Esophagus (tissue), 2 donors: ENCODE data around the gene DNAJC11. TPM values are rescaled to one million over a fixed set of nuclear protein-coding genes. Genes with fewer than 3 reads are reported as not detected.
"Not testable (repeated sequence)": the region's sequence is repeated elsewhere in the genome, so short reads cannot be mapped to it uniquely, and the experiment has no call there.

Source experiments
- H3K27ac ChIP-seq, 2 donors: one replicate each; pipeline ENCODE4 v1.5.1; 2013; ENCODE audit warnings: low read depth in 2 of 2, mild to moderate bottlenecking in 2 of 2, inconsistent platforms in 1 of 2, low read length in 1 of 2, moderate library complexity in 1 of 2
- H3K27me3 ChIP-seq, 2 donors: one replicate each; pipeline ENCODE4 v1.6.1; 2013; ENCODE audit warnings: low read length in 2 of 2, control low read depth in 1 of 2, mild to moderate bottlenecking in 1 of 2; ENCODE audit not compliant: insufficient read depth in 2 of 2, control insufficient read depth in 1 of 2
- H3K36me3 ChIP-seq, 2 donors: one replicate each; pipeline ENCODE4 v1.6.1; 2013; ENCODE audit warnings: low read length in 1 of 2; ENCODE audit not compliant: control insufficient read depth in 2 of 2, insufficient read depth in 2 of 2
- H3K4me1 ChIP-seq, 2 donors: one replicate each; pipeline ENCODE4 v1.6.1; 2013; ENCODE audit warnings: low read length in 1 of 2; ENCODE audit not compliant: control insufficient read depth in 2 of 2, insufficient read depth in 2 of 2
- H3K4me3 ChIP-seq, 2 donors: one replicate each; pipeline ENCODE4 v1.5.1; 2013; ENCODE audit warnings: low read length in 2 of 2, mild to moderate bottlenecking in 2 of 2, low read depth in 1 of 2, moderate library complexity in 1 of 2
- H3K9me3 ChIP-seq, 2 donors: one replicate each; pipeline ENCODE4 v1.6.1; 2013; ENCODE audit warnings: mild to moderate bottlenecking in 2 of 2, low read depth in 1 of 2, low read length in 1 of 2, moderate library complexity in 1 of 2; ENCODE audit not compliant: control insufficient read depth in 2 of 2, insufficient read depth in 1 of 2
- WGBS, 2 donors: extraction: QIAGEN DNeasy Blood & Tissue Kit; methylation state at CpG; one replicate each; pipeline ENCODE4 v1.1.7; 2013; 5-methylcytosine and 5-hydroxymethylcytosine counted together
- polyA plus RNA-seq, 2 donors: library from polyadenylated mRNA; stranded (reverse); fragments of 200-250 nt; gene quantifications; one replicate each; pipeline ENCODE4 v1.2.3, GENCODE V29; 2013
- donor health status: healthy with polysubstance abuse.
- donor health status: Bipolar disorder and iron deficiency.

Gene DNAJC11, protein sequence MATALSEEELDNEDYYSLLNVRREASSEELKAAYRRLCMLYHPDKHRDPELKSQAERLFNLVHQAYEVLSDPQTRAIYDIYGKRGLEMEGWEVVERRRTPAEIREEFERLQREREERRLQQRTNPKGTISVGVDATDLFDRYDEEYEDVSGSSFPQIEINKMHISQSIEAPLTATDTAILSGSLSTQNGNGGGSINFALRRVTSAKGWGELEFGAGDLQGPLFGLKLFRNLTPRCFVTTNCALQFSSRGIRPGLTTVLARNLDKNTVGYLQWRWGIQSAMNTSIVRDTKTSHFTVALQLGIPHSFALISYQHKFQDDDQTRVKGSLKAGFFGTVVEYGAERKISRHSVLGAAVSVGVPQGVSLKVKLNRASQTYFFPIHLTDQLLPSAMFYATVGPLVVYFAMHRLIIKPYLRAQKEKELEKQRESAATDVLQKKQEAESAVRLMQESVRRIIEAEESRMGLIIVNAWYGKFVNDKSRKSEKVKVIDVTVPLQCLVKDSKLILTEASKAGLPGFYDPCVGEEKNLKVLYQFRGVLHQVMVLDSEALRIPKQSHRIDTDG
- polyA plus RNA-seq, result 10 to 100 TPM; 21.9 to 23.0 TPM

DNA sequence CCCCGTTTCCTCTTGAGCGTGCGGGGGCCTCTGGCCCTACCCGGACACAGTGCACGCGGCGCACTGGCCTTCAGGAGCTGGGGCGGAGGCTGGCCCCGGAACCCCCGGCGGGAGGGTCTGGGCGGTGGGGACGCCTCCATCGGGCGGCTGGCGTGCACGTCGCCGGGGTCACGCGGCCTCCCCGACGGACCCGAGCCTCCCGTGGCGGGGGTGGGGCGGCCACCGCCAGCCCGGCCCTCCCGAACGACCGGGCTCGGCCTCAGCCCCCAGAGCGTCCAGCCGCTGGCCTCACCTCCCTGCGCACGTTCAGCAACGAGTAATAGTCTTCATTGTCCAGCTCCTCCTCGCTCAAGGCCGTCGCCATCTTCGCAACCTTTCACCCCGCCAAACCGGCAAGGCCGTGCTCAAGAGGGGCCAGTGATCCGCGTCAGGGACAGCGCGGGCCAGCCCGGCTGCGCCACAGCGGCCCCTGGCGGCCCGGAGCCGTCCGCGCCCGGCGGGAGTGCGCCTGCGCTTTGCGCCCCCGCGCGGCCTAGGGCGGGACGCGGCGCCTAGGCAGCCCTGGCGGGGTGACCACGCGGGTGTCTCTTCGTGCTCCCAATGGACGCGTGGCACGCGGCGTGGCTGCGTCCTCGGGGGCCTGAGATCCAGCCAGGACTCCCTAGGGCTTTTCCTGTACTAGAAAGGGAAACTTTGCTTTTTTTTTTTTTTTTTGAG lies at the start of gene DNAJC11:
TSS of gene DNAJC11 (minus strand) at position 380 of the 717 bp plus-strand sequence. CDS start at position 364, 16 bp downstream.
- Histone ChIP-seq H3K27ac (peak within 1 kb of the TSS; percentile 49 to 85), H3K36me3 (no peaks in the 10 kb centered on the region), H3K9me3 (no peaks in the 10 kb centered on the region), H3K27me3 (no peaks in the 10 kb centered on the region), H3K4me3 (peak within 1 kb of the TSS; percentile 96 to 98), H3K4me1 (peaks cover 0 to 5% of the 10 kb centered on the region in 2 donors)
- WGBS, 2 donors, result 0 to 1% methylated on average over 54 to 80 of the region's 80 CpGs

DNA sequence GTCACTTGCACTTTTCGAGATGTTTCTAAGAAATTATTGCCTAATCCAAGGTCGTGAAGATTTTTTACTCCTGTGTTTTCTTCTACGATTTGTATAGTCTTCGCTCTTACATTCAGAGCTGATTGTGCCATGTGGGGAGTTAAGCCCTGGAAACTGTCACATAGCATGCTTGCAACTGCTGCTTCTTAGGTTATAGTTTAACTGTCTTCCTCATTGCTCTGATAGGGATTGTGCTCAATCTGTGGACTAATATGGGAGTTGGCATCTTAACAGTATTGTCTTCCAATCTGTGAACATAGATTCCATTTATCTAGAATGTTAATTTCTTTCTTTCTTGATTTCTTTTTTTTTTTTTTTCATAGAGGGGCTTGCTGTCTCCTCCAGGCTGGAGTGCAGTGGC lies 48.9 kb upstream of the DNAJC11 start:
- H3K4me3 ChIP-seq, result no peak overlapping the region
- no peaks in the 10 kb centered on the region for H3K36me3 ChIP-seq
- WGBS, 2 donors, result 74 to 90% methylated on average over 4 of the region's 4 CpGs
- no peak overlapping the region for H3K27ac ChIP-seq
- no peaks in the 10 kb centered on the region for H3K9me3 ChIP-seq
- no peaks in the 10 kb centered on the region for H3K4me1 ChIP-seq
- no peaks in the 10 kb centered on the region for H3K27me3 ChIP-seq

DNA sequence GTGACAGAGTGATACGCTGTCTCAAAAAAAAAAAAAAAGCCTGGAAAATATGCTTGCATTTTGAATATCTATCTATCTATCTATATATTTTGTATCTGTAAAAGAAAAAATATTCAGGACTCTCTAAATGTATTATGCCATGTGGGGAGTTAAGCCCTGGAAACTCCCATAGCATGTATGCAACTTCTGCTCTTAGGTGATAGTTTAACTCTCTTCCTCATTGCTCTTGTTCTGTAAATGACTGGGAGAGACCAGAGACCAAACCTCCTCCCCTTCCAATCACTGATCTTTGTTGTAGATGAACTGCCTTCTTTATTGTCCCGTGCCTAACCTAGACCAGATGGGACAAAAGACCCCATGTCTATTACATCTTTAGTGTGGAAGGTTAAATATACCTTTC lies 46.1 kb upstream of the DNAJC11 start:
- WGBS, 2 donors, result 95% methylated on average over 2 of the region's 2 CpGs

DNA sequence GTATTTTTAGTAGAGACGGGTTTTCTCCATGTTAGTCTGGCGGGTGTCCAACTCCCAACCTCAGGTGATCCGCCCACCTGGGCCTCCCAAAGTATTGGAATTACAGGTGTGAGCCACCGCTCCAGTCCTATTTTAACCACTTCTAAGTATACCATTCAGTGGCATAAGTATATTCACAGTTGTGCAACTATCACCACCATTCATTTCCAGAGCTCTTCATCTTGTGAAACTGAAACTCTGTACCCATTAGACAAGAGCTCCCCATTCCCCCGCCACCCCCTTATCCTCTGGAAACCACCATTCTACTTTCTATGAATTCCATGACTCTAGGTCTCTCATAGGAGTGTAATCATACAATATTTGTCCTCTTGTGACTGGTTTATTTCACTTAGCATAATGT lies 43.5 kb upstream of the DNAJC11 start:
- H3K36me3 ChIP-seq, result no peaks in the 10 kb centered on the region
- H3K9me3 ChIP-seq, result no peaks in the 10 kb centered on the region
- H3K27me3 ChIP-seq, result no peaks in the 10 kb centered on the region
- H3K4me1 ChIP-seq, result peaks cover 7 to 9% of the 10 kb centered on the region in 2 donors
- H3K4me3 ChIP-seq, result no peak overlapping the region
- no peak overlapping the region for H3K27ac ChIP-seq
- 78 to 82% methylated on average over 5 of the region's 5 CpGs for WGBS, 2 donors

More for the DNA sequence above, 46.1 kb upstream of the DNAJC11 start:
- H3K4me1 ChIP-seq, result peaks cover 7 to 9% of the 10 kb centered on the region in 2 donors
- no peak overlapping the region for H3K27ac ChIP-seq
- no peaks in the 10 kb centered on the region for H3K36me3 ChIP-seq
- H3K27me3 ChIP-seq, result no peaks in the 10 kb centered on the region
- no peaks in the 10 kb centered on the region for H3K9me3 ChIP-seq
- no peak overlapping the region for H3K4me3 ChIP-seq

DNA sequence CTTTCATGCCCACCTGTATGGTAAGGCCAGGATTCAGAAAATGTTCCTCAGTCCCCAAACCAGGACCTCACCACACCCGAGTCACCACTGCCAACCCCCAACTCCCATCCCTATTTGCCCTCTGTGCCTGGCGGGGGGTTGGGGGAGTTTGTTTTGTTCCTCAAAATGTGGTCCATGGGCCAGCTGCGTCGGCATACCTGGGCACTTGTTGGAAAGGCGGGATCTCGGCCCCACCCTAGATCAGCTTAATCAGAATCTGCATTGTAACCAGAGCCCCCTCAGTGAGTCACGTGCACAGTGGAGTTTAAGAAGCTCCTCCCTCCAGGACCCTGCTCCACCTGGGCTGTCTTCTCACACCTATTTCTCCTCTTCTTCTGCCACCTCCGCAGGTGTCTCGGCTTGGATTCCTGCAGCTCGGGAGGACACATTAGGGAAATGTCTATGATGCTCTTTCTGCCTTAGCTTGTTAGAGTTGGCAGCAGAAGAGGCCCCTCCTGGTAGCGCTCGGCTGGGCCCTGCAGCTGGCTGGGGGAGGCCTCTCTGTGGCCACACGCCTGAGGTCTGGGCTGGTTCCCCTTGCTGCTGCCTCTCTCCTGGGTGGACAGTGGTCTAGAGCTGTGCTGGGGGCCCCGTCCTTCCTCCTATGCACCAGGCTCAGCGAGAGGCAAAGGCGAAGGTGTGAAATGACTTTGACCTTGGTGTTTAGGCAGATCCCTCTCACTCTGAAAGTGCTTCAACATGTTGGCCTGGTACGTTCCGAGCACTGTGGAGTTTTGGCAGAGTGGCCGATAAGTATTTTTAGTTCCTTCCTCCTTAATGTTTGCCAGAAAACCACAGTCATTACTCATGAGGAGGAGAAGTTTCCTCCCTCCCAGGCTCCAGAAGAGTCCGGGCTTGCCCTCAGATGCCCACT lies 41.8 kb upstream of the DNAJC11 start:
- 21 to 34% methylated on average over 20 of the region's 20 CpGs for WGBS, 2 donors
- no peak overlapping the region for H3K4me3 ChIP-seq
- H3K4me1 ChIP-seq, result peaks cover 7 to 9% of the 10 kb centered on the region in 2 donors
- no peaks in the 10 kb centered on the region for H3K36me3 ChIP-seq
- no peaks in the 10 kb centered on the region for H3K9me3 ChIP-seq
- H3K27me3 ChIP-seq, result no peaks in the 10 kb centered on the region
- peak overlapping the region; percentile 92 to 96 for H3K27ac ChIP-seq

DNA sequence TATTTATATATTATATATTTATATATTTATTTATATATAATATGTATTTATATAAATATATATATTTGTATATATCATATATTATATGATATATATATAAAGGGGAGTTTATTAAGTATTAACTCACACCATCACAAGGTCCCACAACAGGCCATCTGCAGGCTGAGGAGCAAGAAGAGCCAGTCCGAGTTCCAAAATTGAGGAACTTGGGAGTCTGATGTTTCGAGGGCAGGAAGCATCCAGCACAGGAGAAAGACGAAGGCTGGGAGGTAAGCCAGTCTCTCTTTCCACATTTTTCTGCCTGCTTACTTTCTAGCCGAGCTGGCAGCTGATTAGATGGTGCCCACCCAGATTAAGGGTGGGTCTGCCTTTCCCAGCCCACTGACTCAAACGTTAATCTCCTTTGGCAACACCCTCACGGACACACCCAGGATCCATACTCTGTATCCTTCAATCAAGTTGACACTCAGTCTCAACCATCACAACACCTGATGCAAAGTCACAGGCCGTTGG lies 41.1 kb upstream of the DNAJC11 start:
- H3K4me1 ChIP-seq, H3K27me3 ChIP-seq, H3K4me3 ChIP-seq, H3K9me3 ChIP-seq, H3K36me3 ChIP-seq: not testable (repeated sequence)
- 50 to 53% methylated on average over 7 of the region's 7 CpGs for WGBS, 2 donors
- peak overlapping the region; percentile 92 to 96 for H3K27ac ChIP-seq

DNA sequence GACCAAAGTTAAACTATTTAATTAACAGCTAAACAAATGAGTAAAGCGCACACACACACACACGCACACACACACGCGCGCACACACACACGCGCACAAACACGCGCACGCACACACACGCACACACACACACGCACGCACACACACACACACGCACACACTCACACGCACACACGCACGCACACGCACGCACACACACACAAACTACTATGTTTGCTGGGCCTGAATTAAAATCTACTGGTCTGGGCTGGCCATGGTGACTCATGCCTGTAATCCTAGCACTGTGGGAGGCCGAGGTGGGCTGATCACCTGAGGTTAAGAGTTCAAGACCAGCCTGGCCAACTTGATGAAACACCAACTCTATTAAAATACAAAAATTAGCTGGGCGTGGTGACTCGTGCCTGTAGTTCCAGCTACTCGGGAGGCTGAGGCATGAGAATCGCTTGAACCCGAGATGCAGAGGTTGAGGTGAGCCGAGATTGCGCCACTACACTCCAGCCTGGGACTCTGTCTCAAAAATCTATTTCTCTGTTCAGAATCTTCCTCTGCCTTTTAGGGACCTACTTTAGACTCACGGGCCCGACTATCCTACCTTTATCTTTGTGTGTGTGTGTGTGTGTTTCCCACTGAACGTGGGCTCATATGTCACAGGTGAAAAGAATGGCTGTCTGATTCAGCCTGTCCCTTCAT lies 37.5 kb upstream of the DNAJC11 start:
- H3K4me1 ChIP-seq, result peaks cover 7 to 9% of the 10 kb centered on the region in 2 donors
- H3K27me3 ChIP-seq, result no peaks in the 10 kb centered on the region
- no peaks in the 10 kb centered on the region for H3K9me3 ChIP-seq
- H3K4me3 ChIP-seq, result no peak overlapping the region
- no peaks in the 10 kb centered on the region for H3K36me3 ChIP-seq
- 78 to 79% methylated on average over 30 of the region's 30 CpGs for WGBS, 2 donors
- no peak overlapping the region for H3K27ac ChIP-seq

DNA sequence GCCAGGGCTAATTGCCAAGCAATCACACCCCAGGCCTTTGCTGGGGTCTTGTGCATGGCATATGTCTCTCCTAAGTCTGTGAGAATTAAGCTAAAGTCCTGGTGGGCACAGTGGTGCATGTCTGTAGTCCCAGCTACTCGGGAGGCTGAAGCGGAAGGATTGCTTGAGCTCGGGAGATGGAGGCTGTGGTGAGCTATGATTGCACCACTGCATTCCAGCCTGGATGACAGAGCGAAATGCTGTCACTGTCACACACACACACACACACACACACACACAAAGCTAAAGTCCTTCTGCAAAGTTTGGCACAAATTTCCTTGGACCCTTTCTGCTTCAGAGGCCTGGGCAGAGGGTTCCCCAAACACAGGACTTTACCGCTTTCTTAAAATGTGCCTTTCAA lies 31.3 kb upstream of the DNAJC11 start:
- Histone ChIP-seq H3K4me3 (no peak overlapping the region), H3K36me3 (no peaks in the 10 kb centered on the region), H3K4me1 (no peaks in the 10 kb centered on the region), H3K27me3 (no peaks in the 10 kb centered on the region), H3K9me3 (no peaks in the 10 kb centered on the region), H3K27ac (no peak overlapping the region)
- 93 to 95% methylated on average over 5 of the region's 5 CpGs for WGBS, 2 donors
